Nephron progenitor cell (in vitro differentiated cells): Measurements from ENCODE around the gene SNRPA1.
A peak's percentile ranks its signal among the peaks of the same experiment; 100 is the strongest.
"Not testable (repeated sequence)": the region's sequence is repeated elsewhere in the genome, so short reads cannot be mapped to it uniquely, and the experiment has no call there.

ENCODE experiments used
- DNase-seq: peaks from one replicate; pipeline ENCODE4 v3.0.0; 2021
- H3K27ac Mint-ChIP-seq: 2 replicates; pipeline ENCODE4 v1.8.0; 2021; ENCODE audit warnings: mild to moderate bottlenecking, moderate library complexity, mixed read lengths
- H3K27me3 Mint-ChIP-seq: 2 replicates; pipeline ENCODE4 v1.8.0; 2021; ENCODE audit warnings: mild to moderate bottlenecking, low read depth, mixed read lengths; ENCODE audit not compliant: poor library complexity
- H3K36me3 Mint-ChIP-seq: 2 replicates; pipeline ENCODE4 v1.8.0; 2021; ENCODE audit warnings: low read depth, mixed read lengths
- H3K4me1 Mint-ChIP-seq: 2 replicates; pipeline ENCODE4 v1.8.0; 2021; ENCODE audit warnings: mixed read lengths
- H3K4me3 Mint-ChIP-seq: 2 replicates; pipeline ENCODE4 v1.8.0; 2021; ENCODE audit warnings: mild to moderate bottlenecking, moderate library complexity, mixed read lengths
- H3K9me3 Mint-ChIP-seq: 2 replicates; pipeline ENCODE4 v1.8.0; 2021; ENCODE audit warnings: mild to moderate bottlenecking, moderate library complexity, mixed read lengths
- TF ChIP-seq, protein P1 (sequence below): fragments of 200-600 bp; sonication (generic); IDR thresholded peaks from 2 replicates; pipeline ENCODE4 v1.5.0; 2021; ENCODE audit warnings: antibody characterized with exemption

The SNRPA1 gene

DNA sequence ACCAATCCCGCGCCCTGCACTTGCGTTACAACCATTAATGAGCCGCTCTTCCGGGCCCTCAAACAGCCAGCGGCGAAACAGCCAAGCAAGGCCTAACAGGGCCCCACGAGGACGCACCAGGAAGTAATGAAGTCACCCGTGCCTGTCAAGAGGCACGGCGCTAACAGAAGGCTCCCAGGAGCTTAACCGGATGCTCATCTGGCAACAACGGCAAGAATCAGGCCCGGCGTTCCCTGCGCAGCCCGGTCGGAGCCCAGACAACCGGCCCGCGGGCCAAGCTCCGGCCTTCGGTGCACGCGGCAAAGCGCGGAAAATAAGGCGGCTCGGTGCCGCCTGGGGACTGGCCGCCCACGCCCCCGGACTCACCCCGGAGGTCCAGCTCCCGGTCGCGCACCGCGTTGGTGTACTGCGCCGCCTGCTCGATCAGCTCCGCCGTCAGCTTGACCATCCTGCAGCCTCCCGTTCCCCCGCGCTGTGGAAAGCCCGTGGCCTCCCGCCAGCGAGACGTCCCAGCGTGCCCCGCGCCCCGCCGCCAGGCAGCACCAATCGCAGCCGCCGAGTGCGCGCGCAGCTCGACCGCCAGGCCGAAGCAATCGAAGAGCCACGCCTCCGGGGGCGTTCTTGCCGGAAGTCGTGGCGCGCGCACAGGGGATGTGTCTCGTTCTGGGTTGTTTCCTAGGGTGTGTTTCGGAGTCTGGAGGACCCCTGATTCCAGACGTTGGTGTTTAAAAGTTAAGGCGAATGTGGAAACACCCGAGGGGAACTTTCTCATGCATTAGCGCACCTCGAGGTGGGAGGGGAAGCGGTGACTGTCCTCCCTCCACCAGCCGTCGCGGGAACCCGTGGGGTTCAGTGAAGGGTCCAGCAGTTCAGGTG is at the start of gene SNRPA1:
SNRPA1 (minus strand) TSS at position 518 of the 876 bp plus-strand sequence; CDS start at position 448, 70 bp downstream.
- peak within 1 kb of the TSS; percentile 98 for H3K27ac Mint-ChIP-seq
- peak within 1 kb of the TSS; percentile 99 for H3K4me3 Mint-ChIP-seq
- no peaks in the 10 kb centered on the region for H3K9me3 Mint-ChIP-seq
- peaks cover 40% of the 10 kb centered on the region for H3K4me1 Mint-ChIP-seq
- TF ChIP-seq, protein P1, sequence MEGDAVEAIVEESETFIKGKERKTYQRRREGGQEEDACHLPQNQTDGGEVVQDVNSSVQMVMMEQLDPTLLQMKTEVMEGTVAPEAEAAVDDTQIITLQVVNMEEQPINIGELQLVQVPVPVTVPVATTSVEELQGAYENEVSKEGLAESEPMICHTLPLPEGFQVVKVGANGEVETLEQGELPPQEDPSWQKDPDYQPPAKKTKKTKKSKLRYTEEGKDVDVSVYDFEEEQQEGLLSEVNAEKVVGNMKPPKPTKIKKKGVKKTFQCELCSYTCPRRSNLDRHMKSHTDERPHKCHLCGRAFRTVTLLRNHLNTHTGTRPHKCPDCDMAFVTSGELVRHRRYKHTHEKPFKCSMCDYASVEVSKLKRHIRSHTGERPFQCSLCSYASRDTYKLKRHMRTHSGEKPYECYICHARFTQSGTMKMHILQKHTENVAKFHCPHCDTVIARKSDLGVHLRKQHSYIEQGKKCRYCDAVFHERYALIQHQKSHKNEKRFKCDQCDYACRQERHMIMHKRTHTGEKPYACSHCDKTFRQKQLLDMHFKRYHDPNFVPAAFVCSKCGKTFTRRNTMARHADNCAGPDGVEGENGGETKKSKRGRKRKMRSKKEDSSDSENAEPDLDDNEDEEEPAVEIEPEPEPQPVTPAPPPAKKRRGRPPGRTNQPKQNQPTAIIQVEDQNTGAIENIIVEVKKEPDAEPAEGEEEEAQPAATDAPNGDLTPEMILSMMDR: no peak
- peak; percentile 98 for DNase-seq
- H3K36me3 Mint-ChIP-seq: peaks cover 10% of the 10 kb centered on the region
- no peaks in the 10 kb centered on the region for H3K27me3 Mint-ChIP-seq

DNA sequence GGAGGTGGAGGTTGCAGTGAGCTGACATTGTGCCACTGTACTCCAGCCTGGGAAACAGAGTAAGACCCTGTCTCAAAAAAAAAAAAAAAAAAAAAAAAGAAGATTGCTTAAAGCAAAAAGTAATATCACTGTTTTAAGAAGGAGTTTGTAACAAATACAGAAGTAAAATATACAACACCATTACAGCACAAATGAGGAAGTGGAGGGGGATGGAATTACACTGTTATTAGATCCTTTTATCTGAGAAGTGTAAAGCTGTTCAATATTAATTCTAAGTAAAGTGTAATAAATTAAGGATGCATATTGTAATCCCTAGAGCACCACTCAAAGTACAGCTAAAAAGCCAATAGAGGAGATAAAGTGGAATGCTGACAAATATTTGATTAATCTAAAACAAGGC is 47.0 kb upstream of the SNRPA1 start:
- no peaks in the 10 kb centered on the region for H3K36me3 Mint-ChIP-seq
- peaks cover 4% of the 10 kb centered on the region for H3K4me1 Mint-ChIP-seq
- no peak overlapping the region for H3K4me3 Mint-ChIP-seq
- H3K9me3 Mint-ChIP-seq: no peaks in the 10 kb centered on the region
- peaks cover 28% of the 10 kb centered on the region for H3K27me3 Mint-ChIP-seq
- TF ChIP-seq, protein P1: no peak
- no peak overlapping the region for H3K27ac Mint-ChIP-seq
- no peak for DNase-seq

DNA sequence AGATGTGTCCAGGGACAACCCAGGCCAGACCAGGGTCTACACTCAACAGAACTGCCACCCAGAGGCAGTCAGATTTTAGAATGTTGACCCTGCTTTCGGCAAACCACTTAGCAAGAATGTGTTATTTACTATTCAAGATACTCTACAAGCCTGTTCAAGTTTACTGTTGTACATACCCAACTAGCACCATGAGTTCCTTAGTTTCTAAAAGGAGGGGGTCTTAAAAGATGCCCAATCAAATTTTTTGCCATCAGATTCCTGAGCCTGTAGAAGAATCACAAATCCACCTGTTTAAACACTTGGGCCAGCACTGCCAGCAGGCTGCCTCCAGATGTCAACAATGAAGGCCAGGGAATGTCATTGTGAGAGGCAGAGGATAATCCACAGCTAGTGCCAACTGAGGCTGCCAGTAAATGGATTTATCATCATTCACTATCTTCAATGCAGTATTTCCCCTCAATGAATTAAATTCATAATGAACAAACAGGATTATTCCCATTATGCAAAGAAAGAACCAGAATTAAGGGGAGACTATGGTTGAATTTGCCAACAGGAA is 43.5 kb upstream of the SNRPA1 start:
- Mint-ChIP-seq H3K4me3 (no peak overlapping the region), H3K4me1 (no peaks in the 10 kb centered on the region), H3K36me3 (peaks cover 5% of the 10 kb centered on the region), H3K27me3 (peaks cover 34% of the 10 kb centered on the region), H3K9me3 (peaks cover 22% of the 10 kb centered on the region), H3K27ac (no peak overlapping the region)
- TF ChIP-seq, protein P1: no peak
- DNase-seq: no peak

DNA sequence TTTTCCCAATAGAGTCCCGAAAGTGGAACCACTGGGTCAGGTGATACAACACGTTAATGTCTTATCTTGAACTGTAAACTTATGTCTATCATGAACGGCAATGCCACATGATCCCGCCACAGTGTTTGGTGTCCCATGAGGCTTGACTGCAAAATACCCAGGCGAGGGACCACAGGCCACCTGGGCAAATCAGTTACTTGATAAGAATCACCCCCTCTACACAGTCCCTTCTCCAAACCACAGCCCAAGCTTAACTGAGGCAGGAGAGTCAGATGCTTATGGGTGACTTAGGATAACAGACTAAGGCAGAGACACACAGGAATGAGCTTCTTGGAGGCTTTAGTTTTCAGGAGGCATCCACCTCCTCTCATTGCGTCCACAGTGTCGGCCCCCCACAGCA is 42.9 kb upstream of the SNRPA1 start:
- H3K4me3 Mint-ChIP-seq: no peak overlapping the region
- peaks cover 5% of the 10 kb centered on the region for H3K36me3 Mint-ChIP-seq
- TF ChIP-seq, protein P1: no peak
- H3K9me3 Mint-ChIP-seq: peaks cover 26% of the 10 kb centered on the region
- no peak overlapping the region for H3K27ac Mint-ChIP-seq
- peaks cover 40% of the 10 kb centered on the region for H3K27me3 Mint-ChIP-seq
- no peak for DNase-seq
- no peaks in the 10 kb centered on the region for H3K4me1 Mint-ChIP-seq

DNA sequence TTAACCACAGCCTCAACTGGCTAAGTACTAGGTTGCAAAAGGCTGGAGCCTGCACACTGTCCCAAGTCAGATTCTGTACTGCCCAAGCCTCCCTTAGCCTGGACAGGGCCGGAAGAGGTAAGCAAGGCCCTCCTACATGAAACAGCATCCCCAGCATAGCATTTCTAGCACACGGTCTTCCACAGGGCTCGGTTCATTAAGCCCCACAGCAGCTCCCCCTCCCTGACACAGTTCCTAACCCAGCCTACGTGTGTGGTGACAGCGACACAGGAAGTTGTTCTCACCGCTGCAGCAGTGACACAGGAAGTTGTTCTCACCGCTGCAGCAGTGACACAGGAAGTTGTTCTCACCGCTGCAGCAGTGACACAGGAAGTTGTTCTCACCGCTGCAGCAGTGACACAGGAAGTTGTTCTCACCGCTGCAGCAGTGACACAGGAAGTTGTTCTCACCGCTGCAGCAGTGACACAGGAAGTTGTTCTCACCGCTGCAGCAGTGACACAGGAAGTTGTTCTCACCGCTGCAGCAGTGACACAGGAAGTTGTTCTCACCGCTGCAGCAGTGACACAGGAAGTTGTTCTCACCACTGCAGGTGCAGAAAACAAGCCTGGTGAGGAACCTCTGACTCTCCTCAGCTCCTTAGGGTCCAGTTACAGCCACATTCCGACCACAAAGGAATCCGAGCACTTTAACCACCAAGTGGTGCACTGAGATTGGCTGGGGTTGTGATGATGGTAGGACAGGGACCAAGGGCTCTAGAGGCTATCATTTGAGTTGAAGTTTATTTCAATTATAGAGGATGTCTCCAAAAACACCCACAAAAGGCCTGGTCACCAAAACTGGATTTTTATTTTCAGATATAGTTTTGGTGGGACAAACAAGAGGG is 39.1 kb upstream of the SNRPA1 start:
- not testable (repeated sequence) for H3K36me3 Mint-ChIP-seq, DNase-seq, H3K27ac Mint-ChIP-seq, H3K4me1 Mint-ChIP-seq, H3K4me3 Mint-ChIP-seq
- H3K9me3 Mint-ChIP-seq: peaks cover 26% of the 10 kb centered on the region
- peaks cover 65% of the 10 kb centered on the region for H3K27me3 Mint-ChIP-seq

DNA sequence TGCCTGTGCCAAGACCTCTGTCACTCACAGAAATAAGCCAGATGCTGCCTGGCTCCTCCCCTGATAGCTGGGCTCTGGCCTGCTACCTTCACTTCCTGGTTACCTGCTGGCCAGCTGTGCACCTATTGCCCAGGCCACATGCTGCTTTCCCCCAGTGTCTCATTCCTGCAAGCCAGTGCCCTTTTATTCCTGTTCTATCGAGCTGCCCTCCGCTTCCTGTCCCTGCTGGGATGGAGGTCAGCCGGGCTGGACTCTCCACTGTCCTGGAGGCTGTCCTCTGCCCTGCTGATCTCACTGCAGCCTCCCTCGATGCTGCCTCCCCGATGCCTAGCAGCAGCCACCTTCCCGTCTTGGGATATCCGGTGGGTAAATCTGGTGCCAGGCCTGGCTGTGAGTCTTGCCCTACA is 37.0 kb upstream of the SNRPA1 start:
- Mint-ChIP-seq H3K27me3 (peaks cover 75% of the 10 kb centered on the region), H3K9me3 (peaks cover 26% of the 10 kb centered on the region), H3K36me3 (peaks cover 5% of the 10 kb centered on the region), H3K4me1 (peaks cover 18% of the 10 kb centered on the region), H3K4me3 (no peak overlapping the region), H3K27ac (no peak overlapping the region)
- no peak for DNase-seq
- TF ChIP-seq, protein P1: no peak
